Calu3 (cell line): ENCODE results near the gene VDR. TPM values are rescaled to one million over a fixed set of nuclear protein-coding genes. Genes with fewer than 3 reads are reported as not detected.
A peak's percentile ranks its signal among the peaks of the same experiment; 100 is the strongest.
"Not testable (repeated sequence)": the region's sequence is repeated elsewhere in the genome, so short reads cannot be mapped to it uniquely, and the experiment has no call there.

ENCODE experiments used
- BruUV-seq: library from RNA; stranded (reverse); fragments of 400-500 nt; replicated peaks from 2 replicates; lab custom pipeline; 2021; lab: Mats Ljungman, UMichigan
- CTCF ChIA-PET: fragments of 300-600 bp; sonication (Branson Sonifier 250); formaldehyde crosslinking; loops from one replicate; lab custom pipeline; 2022; ENCODE audit warnings: antibody characterized with exemption; lab: Charles Lee
- DNase-seq: peaks from one replicate; pipeline ENCODE4 v3.0.0; 2022
- H3K27ac Mint-ChIP-seq: one replicate; pipeline ENCODE4 v1.8.0; 2022; ENCODE audit warnings: mixed read lengths; ENCODE audit not compliant: unreplicated experiment
- H3K27me3 Mint-ChIP-seq: one replicate; pipeline ENCODE4 v1.8.0; 2022; ENCODE audit warnings: mixed read lengths; ENCODE audit not compliant: unreplicated experiment
- H3K36me3 Mint-ChIP-seq: one replicate; pipeline ENCODE4 v1.8.0; 2022; ENCODE audit warnings: mild to moderate bottlenecking, moderate library complexity, mixed read lengths; ENCODE audit not compliant: insufficient read depth, unreplicated experiment
- H3K4me1 Mint-ChIP-seq: one replicate; pipeline ENCODE4 v1.8.0; 2022; ENCODE audit warnings: mild to moderate bottlenecking, low read depth, mixed read lengths; ENCODE audit not compliant: unreplicated experiment
- H3K4me3 Mint-ChIP-seq: one replicate; pipeline ENCODE4 v1.8.0; 2022; ENCODE audit warnings: mild to moderate bottlenecking, low read depth, moderate library complexity, mixed read lengths; ENCODE audit not compliant: unreplicated experiment
- H3K9me3 Mint-ChIP-seq: one replicate; pipeline ENCODE4 v1.8.0; 2022; ENCODE audit warnings: low read depth, mixed read lengths; ENCODE audit not compliant: unreplicated experiment
- CTCF ChIP-seq: fragments of 200-600 bp; IDR thresholded peaks from one replicate; pipeline ENCODE4 v1.8.0; 2022; ENCODE audit warnings: antibody characterized with exemption; ENCODE audit not compliant: unreplicated experiment
- intact Hi-C: fragments of 100-400 bp; cut with micrococcal nuclease; formaldehyde crosslinking; loops from one replicate; pipeline ENCODE4 v1.10.0; 2022; ENCODE audit not compliant: unreplicated experiment
- total RNA-seq: library from RNA; stranded (reverse); gene quantifications from 2 replicates; pipeline ENCODE4 v1.2.3, GENCODE V29; 2022

The VDR gene
- total RNA-seq, 1 experiment from 2014 or later: 10.1 TPM

GRCh38 chr12:47816403-47817271 lies 88.2 kb downstream of the VDR start:
- no peak for DNase-seq
- CTCF ChIA-PET: interaction anchor here (0.7 to 3.0 kb wide), 3 partner anchors 19 to 766 kb away, joined by 3 to 17 read pairs (median 3); no protein-coding TSS in a partner anchor
- no TSS peak for BruUV-seq
- Mint-ChIP-seq H3K27ac (no peak overlapping the region), H3K4me3 (peak overlapping the region; percentile 43), H3K4me1 (peaks cover 53% of the 10 kb centered on the region), H3K9me3 (no peaks in the 10 kb centered on the region), H3K27me3 (no peaks in the 10 kb centered on the region), H3K36me3 (peaks cover 30% of the 10 kb centered on the region)
- intact Hi-C loops: no loop called here
- no peak for TF ChIP-seq CTCF

GRCh38 chr12:47815447-47815846 lies 89.3 kb downstream of the VDR start:
- DNase-seq, H3K27ac Mint-ChIP-seq, H3K27me3 Mint-ChIP-seq, intact Hi-C loops, CTCF ChIA-PET, BruUV-seq, H3K9me3 Mint-ChIP-seq, H3K4me3 Mint-ChIP-seq: not testable (repeated sequence)
- H3K36me3 Mint-ChIP-seq: peaks cover 18% of the 10 kb centered on the region
- peaks cover 50% of the 10 kb centered on the region for H3K4me1 Mint-ChIP-seq

GRCh38 chr12:47814539-47815170 lies 90.1 kb downstream of the VDR start:
- peaks cover 52% of the 10 kb centered on the region for H3K4me1 Mint-ChIP-seq
- TF ChIP-seq CTCF: no peak
- peak overlapping the region; percentile 45 for H3K27ac Mint-ChIP-seq
- DNase-seq: no peak
- no peak overlapping the region for H3K4me3 Mint-ChIP-seq
- no TSS peak for BruUV-seq
- H3K36me3 Mint-ChIP-seq: peaks cover 13% of the 10 kb centered on the region
- no peaks in the 10 kb centered on the region for H3K9me3 Mint-ChIP-seq
- intact Hi-C loops: no loop called here
- CTCF ChIA-PET: interaction anchor here (1.2 kb wide), 1 partner anchor 12 kb away, joined by 3 read pairs; no protein-coding TSS in a partner anchor
- H3K27me3 Mint-ChIP-seq: no peaks in the 10 kb centered on the region

GRCh38 chr12:47813511-47814196 lies 91.1 kb downstream of the VDR start:
- Mint-ChIP-seq H3K27ac (peak overlapping the region; percentile 58), H3K4me3 (peak overlapping the region; percentile 70), H3K27me3 (no peaks in the 10 kb centered on the region), H3K4me1 (peaks cover 59% of the 10 kb centered on the region), H3K9me3 (no peaks in the 10 kb centered on the region), H3K36me3 (peaks cover 7% of the 10 kb centered on the region)
- intact Hi-C loops: no loop called here
- no TSS peak for BruUV-seq
- DNase-seq: no peak
- no peak for TF ChIP-seq CTCF
- CTCF ChIA-PET: interaction anchor here (0.6 to 2.3 kb wide), 7 partner anchors 11 to 682 kb away, joined by 3 to 9 read pairs (median 3); no protein-coding TSS in a partner anchor
